Measurements from ENCODE around the gene ALDH1L2. TPM values are rescaled to one million over a fixed set of nuclear protein-coding genes. Genes with fewer than 3 reads are reported as not detected.

ALDH1L2 gene
- total RNA-seq, 1 experiment from 2014 or later = 1.9 TPM

- no peaks in the 10 kb centered on the region for H3K79me2 ChIP-seq (ENCODE audit: insufficient read depth, low read length)
- no peak overlapping the region for H3K9ac ChIP-seq (ENCODE audit: extremely low read depth, insufficient read length, low read length)
- H2BK120ac ChIP-seq (ENCODE audit: low read depth, low read length, poor library complexity, severe bottlenecking) = no peak overlapping the region
- H4K20me1 ChIP-seq (ENCODE audit: control insufficient read depth, insufficient read depth, insufficient read length) = no peaks in the 10 kb centered on the region
- H3K27ac ChIP-seq (ENCODE audit: insufficient read length, low read depth, low read length) = no peak overlapping the region
- H3K56ac ChIP-seq (ENCODE audit: insufficient read length, low read depth, low read length) = no peak overlapping the region
- no CpG with 5 or more reads among the region's 3 CpGs for WGBS (ENCODE audit: extremely low coverage, insufficient read length, low lambda C conversion rate)
- no peak overlapping the region for H3K23ac ChIP-seq (ENCODE audit: insufficient read length, low read depth, low read length)
- no peak overlapping the region for H2BK5ac ChIP-seq (ENCODE audit: insufficient read length, low read length)
- H3K18ac ChIP-seq (ENCODE audit: insufficient read length, low read depth, low read length) = no peak overlapping the region
- no peak overlapping the region for H3K14ac ChIP-seq (ENCODE audit: insufficient read depth, low read length)
- H3K4me2 ChIP-seq (ENCODE audit: insufficient read depth, insufficient read length, low read length) = no peak overlapping the region
- H2BK20ac ChIP-seq (ENCODE audit: low read depth, low read length, poor library complexity, severe bottlenecking) = no peak overlapping the region
- H3K79me1 ChIP-seq (ENCODE audit: insufficient read depth, low read depth, low read length, poor library complexity, severe bottlenecking) = no peaks in the 10 kb centered on the region
- no peak overlapping the region for H2AFZ ChIP-seq (ENCODE audit: low read length)
- no peak overlapping the region for H2BK15ac ChIP-seq (ENCODE audit: low read depth, low read length)
- DNase-seq = no peak
- peaks cover 2 to 8% (median 3%) of the 10 kb centered on the region in 3 experiments; a peak in 2 of 7 replicates for H3K36me3 Mint-ChIP-seq (ENCODE audit: insufficient read depth in 1 of 3, low read depth in 3 of 3)
- no peak overlapping the region for H4K5ac ChIP-seq (ENCODE audit: insufficient read length, low read depth, low read length)
- H4K8ac ChIP-seq (replicated peaks; ENCODE audit: insufficient read length, low read depth, low read length) = no peak overlapping the region
- H3K4me3 Mint-ChIP-seq = no peak overlapping the region
- H3K4me1 Mint-ChIP-seq = no peaks in the 10 kb centered on the region
- no peak overlapping the region for H4K91ac ChIP-seq (ENCODE audit: insufficient read length, low read depth, low read length)
- no peak overlapping the region for H3T11ph ChIP-seq (ENCODE audit: low read length)
- no peak overlapping the region for H3K27ac Mint-ChIP-seq
- no peaks in the 10 kb centered on the region for H3K9me3 ChIP-seq (ENCODE audit: control insufficient read depth, low read depth, low read length)
- H3K27me3 Mint-ChIP-seq (ENCODE audit: low read depth) = no peaks in the 10 kb centered on the region
- no peaks in the 10 kb centered on the region for H3K27me3 ChIP-seq (ENCODE audit: insufficient read depth, low read length)
- H3K23me2 ChIP-seq (ENCODE audit: insufficient read length, low read depth, low read length, poor library complexity, severe bottlenecking) = no peaks in the 10 kb centered on the region
- no peaks in the 10 kb centered on the region for H3K9me3 Mint-ChIP-seq
- H2BK12ac ChIP-seq (ENCODE audit: insufficient read length, low read depth, low read length) = no peak overlapping the region
- TF ChIP-seq CTCF (conservative IDR thresholded peaks at IDR 0.05) = no peak
- no peak overlapping the region for H2AK5ac ChIP-seq (ENCODE audit: insufficient read length, low read length)
- H3K4ac ChIP-seq (ENCODE audit: low read depth, low read length) = no peak overlapping the region
- no peaks in the 10 kb centered on the region for H3K4me1 ChIP-seq (ENCODE audit: insufficient read depth, low read length)
Measured at GRCh38 chr12:105036937-105037649, 47.2 kb downstream of the ALDH1L2 start.

All from H9 (cell line).